NCI-H226 (cell line): ENCODE results near the gene LIF.
A peak's percentile ranks its signal among the peaks of the same experiment; 100 is the strongest.

Experiments used
- DNase-seq: peaks from one replicate; pipeline ENCODE4 v3.0.0-alpha.2; 2015

LIF gene

DNA sequence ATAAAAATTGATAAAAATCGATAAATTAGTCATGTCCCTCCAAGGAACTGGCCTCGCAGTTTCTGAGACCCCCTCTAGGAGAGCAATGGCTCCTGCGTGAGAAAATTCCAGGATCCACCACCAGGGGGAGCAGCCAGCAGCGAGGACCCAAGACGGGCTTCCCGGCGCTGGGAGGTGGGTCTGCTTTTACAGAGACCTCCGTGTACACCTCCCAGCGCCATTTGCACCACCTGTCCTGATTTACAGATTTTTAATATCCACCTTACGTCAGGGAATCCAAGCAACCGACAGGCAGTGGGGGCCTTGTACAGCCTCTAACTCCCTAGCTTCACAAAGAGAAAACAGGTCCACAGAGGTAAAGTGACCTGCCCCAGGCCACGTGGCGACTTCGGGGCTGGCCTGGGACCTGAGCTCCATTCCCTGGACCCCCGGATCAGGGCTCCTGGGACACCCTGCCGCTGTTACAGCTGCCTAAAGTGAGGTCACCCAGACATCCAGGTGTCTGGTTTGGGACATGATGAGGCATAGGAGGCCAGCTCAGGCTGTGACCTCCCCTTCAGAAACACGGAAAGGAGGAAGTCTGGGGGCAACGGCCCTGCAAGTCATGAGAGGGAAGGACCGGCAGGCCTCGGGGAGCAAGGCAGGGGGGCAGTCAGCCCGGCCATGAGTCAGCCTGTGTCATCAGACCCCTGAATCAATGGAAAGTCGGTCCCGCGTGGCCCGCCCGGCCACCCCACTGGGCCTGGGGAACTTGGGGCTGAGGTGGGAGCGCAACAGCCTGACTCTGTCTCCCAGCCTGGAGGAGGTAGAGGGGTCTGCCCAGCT lies 16.6 kb upstream of the LIF start:
- DNase-seq = no peak

DNA sequence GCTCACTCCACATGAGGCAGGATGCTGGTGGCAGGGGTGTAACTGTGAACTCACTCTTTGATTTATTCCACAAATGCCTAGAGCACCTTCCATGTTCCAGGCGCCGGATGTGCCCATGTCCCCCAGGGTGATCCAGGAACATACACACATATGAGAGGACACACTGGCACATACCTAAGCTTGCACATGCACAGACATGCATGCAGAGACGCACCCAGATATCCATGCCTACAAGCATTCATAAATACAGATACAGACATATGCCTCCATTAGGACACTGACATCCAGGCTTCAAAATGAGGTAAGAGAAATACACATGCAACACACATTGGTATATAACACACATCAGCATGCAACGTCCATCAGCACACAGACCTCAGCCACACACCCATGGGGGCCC lies 15.6 kb upstream of the LIF start:
- DNase-seq = no peak

DNA sequence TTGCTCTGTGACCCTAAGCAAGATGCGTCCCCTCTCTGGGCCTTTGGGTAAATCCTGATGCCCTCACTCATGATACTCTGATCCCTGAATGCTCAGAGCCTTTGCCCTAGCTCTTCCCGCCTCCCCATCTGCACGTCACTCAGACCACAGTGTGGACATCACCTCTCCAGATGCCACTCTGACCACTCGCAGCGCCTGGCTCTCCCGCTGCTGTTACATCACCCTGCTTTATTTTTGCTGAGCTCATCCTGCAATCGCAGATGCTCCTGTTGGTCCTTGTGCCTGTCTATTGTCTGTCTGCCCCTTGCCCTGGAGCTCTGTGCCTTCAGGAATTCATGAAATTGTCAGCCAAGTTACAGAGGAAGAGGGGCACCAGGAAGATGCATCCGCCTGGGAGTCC lies 14.6 kb upstream of the LIF start:
- DNase-seq = no peak

DNA sequence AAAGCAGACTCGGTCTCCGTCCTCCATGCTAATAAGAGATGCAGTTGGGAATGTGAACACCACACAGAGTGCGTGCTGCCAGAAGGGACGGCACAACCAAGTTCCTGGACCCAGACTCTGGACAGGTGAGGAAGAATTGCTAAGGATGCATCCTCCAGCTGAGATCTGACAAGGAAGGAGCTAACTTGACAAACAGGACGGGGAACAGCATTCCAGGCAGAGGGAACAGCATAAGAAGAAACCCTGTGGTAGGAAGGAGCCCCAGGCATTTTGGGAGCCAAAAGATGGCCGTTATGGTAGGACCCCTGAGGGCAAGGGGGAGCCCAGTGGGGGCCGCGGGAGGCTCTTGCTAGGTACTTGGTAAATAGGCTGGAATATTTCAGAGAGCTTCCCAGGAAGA lies 14.1 kb upstream of the LIF start:
- DNase-seq = no peak

DNA sequence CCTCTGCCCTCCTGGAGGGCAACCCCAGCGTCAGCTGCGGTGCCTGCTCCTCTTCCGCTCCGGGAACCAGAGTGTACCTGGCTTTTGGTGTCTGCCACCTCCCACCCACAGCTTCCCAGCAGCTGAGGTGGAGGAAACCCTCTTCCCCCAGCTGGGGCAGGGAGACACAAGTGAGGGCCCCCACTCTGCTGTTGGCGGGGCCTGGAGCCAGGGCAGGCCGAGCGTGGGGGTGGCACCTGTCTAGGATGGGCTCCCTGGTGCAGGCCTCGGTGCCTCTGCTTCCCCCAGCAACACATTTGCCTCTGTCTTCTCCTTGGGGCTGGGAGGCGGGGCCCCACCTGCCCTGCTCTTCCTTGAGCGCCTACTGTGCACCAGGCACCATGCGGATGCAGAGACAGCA lies 13.7 kb upstream of the LIF start:
- no peak for DNase-seq

DNA sequence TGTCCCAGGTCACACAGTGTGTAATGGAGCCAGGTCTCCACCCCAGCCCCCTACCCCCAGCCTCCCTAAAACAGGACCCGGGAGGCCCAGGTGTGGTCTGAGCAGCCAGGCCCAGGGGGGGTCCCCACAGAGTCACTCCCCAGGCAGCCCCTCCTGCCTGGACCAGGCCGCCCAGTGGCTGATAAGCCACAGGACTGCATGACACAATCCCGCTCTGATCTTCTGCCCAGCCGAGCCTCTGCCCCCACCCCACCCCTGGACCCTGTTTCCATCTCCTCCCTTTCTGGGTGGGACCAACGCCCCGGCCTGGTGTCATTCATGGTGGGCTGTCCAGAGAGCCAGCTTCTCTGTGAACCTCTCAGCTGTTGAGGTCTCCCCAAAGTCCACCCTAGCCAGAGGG lies 7.8 kb upstream of the LIF start:
- no peak for DNase-seq

DNA sequence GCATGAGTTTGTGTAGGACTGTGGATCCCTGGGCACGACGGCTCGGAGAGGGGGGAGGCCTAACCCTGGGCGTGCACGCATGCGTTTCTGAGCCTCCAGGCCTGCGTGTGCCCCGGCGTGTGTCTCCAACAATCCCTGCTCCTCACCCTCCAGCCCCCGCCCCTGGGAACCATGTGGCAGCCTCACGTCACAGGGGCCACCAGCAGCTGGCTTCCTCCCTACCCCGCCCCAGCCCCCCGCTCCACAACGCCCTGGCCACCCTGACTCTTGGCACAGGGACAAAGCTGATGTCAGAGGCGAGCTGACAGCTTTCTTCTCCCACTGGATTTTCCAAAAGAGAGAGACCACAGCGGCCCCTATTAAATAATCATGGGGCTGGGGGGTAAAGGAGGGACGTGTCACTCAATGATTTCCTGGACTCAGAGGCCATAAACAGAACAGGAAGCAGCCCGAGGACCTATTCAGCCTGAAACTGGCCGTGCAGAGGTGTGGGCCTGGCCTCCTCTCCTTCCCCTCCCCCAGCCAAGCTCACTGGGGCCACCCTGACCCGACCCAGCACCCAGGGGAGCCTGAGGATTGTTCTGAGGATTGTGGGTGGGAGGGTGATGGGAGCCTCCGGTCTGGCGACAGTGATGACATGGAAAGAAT lies 6.8 kb upstream of the LIF start:
- DNase-seq = no peak

DNA sequence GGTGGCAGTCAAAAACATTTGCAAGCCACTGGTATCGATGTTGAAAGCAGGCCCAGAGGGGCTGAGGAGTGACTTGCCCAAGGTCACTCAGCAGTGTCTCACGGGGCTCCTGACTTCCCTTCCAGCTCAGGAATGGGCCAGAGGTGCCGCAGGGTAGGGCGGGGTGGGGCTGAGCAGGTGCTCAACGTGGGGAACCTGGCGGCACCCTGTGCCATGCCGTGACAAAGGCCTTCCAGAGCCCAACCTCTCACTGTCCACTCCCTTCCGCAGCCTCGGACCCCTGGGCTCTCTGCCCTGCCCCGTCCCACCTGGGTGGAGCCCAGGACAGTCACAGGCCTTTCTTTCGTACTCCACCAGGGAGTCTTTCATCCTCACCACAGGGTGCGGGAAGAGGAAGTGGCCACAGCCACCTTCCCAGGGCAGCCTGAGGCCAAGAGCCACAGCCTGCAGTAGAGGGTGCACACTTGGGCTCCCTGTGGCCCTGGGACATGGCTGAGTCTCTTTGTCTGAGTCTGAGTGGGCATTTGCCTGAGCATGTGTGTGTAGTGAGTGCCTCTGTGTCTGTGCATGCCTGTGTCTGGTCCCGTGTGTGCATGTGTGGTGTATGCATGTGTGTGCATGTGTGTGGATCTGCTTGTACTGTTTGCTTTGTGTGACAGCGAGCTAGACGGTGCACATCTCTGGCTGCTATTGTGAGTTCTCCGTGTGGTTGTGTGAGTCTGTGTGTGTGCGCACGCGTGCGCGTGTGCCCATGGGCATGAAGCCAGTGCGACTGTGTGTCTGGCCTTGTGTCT lies 6.0 kb upstream of the LIF start:
- no peak for DNase-seq

DNA sequence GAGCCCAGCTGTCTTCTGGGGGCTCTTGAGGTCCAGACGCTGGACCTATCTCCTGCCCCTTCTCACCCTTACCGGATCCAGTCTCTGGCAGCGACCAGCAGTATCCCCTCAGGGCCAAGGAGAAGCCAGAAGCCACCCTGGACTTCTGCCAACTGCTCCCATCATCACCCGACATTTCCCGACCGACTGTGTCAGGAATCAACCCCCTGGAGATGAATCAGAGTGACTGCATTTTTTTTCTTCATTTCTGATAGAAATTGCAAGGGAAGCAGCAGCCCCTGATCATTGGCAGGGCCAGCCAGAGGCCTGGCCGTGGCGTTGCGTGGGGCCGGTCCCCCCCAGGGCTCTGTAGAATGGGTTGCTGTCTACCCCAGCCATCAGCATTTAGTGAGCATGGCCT lies 5.2 kb upstream of the LIF start:
- DNase-seq = peak; percentile 47

DNA sequence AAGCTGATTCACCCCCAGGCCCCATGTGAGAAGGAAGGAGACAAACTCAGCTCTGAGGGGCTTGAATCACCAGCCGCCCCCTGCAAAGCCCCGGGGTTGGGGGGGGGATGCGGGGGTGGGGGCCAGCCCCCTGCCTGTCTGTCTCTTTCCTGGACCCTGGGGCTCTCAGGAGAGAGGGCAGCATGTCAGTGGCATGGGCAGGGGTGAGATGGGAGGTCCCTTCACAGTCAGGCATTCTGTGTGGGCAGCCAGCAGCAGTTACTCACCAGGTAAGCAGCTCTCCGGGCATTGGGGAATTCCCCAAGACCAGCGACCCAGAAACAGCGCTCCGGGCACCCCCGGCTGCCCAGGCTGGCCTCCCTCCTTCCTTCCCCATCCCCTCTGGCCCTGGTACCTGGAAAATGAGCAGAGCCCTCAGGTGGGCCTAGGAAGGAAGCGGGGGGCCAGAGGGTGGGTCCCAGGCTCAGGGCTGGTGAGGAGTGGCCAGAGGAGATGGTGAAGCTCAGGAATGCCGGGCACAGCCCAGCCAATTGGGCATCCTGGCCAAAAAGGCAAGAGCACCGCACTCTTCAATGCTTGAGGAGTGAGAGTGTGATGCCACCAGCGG lies 4.2 kb upstream of the LIF start:
- DNase-seq = peak; percentile 80

DNA sequence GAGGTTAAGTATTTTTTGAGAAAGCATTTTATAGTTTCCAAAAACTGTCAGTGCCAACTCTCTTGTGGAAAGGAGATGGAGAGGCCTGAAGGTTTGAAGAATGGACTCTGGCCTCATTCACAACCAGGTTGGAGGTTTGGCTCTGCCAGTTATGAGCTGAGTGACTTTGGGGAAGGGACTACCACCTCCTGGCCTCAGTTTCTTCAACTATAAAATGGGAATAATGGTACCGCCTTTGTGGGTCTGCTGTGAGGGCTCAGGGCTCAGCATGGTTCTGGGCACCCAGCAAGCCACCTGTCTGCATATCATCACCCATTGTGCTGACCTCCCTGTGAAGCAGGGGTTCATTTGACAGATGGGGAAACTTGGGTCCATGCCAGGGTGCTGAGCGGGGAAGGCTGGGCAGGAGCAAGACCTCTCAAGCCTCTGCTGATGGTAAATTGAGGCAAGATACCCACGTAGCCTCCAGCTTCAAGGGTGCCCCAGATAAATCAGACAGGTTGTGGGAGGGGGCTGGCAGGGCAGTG lies 3.5 kb upstream of the LIF start:
- DNase-seq = peak; percentile 11

DNA sequence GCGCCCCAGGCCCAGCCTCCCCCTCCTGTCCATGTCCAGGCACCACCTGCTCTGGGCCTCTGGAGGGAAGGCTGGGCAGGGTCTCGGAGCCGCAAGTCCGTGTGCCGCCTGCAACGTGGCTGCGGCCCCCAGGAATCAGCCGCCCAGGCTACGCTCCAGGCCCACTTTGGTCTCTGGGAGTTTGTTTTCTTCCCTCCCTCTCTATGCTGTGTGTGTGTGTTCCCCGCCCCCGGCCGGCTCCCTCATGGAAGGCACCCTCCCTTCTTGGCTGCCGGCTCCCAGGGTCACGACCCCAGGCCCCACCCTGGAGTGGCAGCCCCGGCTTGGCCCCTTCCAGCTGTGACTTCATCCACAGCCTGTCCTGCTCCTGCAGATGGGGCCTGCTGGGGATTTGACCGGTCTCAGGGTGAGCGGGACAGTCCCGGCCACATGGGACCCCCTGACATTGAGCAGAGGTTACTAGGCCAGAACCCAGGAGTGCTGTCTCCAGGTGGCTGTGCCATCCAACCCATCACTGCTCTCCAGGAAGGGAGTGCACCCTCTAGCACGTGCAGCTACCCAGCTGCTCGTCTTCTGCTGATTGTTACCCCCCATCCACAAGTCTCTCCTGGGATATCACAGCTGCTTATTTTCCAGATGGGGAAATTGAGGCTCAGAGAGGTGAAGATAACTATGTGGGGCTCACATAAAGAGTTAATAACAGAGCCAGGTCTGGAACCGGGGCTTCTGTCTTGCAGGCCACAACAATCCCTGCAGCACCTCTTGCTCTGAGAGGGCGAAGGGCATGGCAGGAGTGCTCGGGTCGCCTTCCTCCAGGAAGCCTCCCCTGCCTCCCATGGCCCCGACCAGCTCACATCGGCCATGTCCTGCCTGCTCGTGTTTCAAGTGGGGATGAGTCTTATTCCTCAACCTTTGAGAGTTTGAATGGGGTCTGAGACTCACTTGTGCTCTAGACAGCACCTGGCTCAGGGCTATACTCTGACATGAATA lies 2.8 kb upstream of the LIF start:
- no peak for DNase-seq

DNA sequence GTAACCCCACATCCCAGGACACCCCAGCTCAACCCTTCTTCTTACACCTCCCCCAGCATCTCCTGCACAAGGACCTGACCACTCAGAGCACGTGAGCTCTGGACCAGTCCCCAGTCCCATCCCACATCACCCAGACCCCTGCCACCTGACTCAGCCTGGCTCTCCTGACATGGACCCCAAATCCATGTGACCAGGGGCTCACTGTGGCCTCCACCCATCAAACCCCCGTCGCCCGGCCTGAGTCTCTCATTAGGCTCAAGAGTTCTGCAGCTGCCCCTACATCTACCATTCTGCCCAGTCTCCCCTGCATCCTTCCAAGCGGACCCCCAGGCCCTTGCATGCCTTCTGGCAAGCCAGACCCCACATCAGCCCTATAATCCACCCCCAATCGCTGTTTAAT lies 1.9 kb upstream of the LIF start:
- no peak for DNase-seq

DNA sequence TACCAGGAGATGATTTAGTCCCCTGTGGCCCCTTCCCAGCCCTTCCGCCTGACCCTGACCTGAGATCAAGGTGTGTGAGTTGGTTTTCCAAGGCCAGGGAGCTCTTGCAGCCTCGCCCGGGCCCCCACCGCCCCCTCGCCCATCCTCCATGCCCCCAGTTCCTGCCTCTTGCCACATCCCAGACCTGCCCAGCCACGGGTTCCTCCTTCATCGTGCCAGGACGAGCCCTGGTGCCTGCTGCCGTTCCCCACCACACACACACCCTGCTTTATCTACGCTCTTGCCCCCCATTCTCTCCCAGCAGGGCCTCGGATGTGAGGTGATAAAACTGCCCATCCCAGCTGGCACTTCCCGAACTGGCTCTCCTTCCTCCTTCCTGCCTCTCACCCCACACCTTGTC lies 1.4 kb upstream of the LIF start:
- no peak for DNase-seq

DNA sequence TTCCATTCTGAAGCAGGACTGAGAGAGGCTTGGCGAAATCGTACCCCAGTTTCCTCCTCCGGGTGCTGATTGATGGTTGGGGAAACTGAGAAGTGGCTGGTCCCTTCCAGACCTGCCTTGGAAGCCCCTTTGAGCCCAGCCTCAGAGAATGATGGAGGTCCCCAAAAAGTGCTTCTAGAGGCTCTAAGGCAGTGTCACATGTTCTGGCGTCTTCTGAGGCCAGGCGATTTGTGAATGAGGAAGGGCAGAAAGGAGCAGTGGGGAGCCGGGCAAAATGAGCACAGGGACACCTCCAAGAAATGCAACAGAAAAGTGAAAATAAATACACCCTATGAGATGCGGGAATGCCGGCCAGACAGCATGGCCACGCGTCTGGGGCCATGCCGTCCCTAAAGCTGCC lies 1.0 kb upstream of the LIF start:
- no peak for DNase-seq

DNA sequence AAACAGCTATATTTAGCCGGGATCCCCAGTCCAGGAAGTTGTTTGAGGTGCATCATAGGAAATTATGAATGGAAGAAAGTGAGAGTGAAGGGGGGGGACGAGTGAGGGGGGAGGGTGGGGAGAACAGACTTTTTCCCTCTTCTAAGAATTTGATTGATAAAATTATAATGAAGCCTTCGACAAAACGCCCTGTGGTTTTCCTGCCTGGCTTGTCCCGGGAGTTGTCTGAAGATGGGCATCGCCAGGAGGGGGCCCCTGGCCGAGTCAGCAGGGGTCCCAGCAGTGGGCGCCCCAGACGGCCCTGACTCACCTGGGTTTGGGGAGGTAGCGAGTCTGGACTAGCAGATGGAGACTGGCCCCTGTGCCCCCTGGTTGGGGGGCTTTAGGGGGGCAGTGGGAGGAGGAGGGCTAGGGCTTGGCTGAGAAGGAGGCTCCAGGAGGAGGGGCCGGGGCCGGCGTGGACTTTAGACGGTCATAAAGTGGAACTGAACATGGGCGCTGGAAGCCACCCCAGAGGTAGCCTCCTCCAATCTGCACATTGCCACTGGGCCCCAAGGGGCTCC lies 336 bp upstream of the LIF start:
- DNase-seq = peak; percentile 57

DNA sequence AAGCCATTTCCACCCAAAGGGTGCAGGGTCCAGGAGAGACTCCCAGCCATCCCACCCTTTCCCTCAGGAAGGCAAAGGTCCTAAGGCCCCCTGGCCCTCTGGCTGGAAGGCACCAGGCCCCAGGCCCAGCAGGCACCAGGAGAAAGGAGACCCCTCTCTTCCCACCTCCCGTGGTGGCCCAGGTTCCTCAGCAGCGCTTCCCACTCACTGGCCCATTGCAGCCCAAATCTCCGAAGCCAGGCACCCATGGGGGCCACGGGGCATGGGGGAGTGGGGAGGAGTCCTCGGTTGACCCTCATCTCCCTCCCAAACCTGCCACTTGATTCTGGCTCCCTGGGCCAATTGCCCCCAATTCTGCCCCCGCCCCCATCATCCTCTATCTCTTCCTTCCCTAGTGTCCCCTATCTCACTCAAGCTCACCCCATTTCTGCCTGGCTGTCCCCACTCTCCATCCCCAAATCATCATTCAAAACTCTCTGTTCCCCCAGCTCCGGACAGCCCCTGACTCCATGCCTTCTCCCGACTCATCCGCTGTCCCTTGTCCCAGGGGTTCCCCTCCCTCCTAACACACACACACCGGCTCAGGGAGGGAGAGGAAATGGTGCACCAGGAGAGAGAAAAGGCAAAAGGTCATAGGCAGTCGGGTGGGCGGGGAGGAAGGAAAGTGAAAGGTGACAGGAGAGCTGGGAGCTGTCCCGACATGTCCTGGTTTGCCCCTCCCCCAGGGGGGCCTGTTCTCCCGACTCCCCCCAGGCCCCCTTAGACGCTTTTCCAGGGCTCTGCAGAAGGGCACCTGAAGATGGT lies 1.2 kb downstream of the LIF start:
- DNase-seq = no peak

DNA sequence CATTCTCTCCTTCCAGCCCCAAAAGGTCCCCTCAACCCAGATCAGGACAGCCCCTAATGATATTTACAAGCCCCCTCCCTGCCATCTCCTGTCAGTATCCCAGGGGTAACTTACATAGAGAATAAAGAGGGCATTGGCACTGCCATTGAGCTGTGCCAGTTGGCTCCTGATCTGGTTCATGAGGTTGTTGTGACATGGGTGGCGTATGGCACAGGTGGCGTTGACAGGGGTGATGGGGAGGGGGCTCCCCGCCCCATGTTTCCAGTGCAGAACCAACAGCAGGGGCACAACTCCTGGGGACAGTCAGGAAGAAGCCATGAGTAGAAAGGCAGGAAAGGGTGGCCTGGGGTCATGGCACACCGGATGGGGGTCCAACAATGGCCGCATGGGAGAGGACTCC lies 1.9 kb downstream of the LIF start:
- DNase-seq = no peak

DNA sequence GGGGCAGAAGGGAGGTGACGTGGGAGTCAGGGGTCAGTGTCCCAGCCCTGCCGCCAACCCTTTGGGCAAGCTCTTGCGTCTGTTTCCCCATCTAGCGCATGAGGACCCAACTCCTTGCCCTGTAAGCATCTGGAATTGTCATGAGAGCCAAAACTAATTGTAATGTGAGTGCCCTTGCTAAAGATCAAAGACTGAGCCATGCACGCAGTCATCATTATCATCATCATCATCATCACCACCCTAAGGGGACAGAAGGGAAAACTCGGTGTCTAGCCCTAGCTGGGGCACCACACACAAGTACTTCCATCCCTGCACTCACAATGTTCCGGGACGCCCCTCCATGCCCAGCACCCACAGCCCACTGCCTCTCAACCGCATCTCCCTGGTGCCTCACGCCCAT lies 2.5 kb downstream of the LIF start:
- no peak for DNase-seq

DNA sequence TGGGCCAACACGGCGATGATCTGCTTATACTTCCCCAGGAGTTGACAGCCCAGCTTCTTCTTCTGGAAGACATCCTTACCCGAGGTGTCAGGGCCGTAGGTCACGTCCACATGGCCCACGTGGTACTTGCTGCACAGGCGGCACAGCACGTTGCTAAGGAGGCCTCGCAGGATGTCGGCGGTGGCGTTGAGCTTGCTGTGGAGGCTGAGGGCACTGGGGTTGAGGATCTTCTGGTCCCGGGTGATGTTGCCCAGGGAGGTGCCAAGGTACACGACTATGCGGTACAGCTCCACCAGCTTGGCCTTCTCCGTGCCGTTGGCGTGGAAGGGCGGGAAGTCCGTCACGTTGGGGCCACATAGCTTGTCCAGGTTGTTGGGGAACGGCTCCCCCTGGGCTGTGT lies 2.9 kb downstream of the LIF start:
- no peak for DNase-seq
